ENCODE data around the gene CDH12. TPM values are rescaled to one million over a fixed set of nuclear protein-coding genes. Genes with fewer than 3 reads are reported as not detected.

Gene CDH12
- polyA plus RNA-seq, 4 donors = 6.5 to 9.8 (median 6.9) TPM

DNA sequence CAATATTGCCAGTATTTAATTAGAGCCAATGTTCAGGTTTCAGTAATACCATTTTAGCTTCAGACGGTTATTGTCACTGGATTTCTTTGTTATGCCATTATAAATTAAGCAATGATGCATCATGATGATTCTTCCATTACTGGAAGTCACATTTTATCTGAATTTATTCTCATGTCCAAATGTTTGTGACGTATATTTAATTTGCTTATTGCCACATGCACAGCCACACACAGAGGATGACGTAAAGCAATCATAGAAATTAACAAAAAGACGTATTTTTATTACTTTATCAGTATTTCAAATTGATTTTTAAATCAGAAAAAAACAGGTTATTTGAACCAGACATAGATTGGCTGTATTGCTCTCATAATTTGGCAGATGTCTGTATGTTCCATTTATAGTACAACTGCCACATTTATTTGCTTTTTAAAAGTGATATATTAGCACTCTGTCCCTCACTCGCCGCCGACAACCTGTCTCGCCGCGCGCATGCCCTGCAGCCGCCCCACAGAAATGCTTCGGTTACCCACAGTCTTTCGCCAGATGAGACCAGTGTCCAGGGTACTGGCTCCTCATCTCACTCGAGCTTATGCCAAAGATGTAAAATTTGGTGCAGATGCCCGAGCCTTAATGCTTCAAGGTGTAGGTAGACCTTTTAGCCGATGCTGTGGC is 970.9 kb downstream of the CDH12 start:
- DNase-seq (ENCODE audit: low read depth in 4 of 4, low spot score in 3 of 4) = no peak

GRCh38 chr5:21880164-21880563 is 973.0 kb downstream of the CDH12 start:
- no peak for DNase-seq (ENCODE audit: low read depth in 4 of 4, low spot score in 3 of 4)

- DNase-seq (ENCODE audit: low read depth in 4 of 4, low spot score in 3 of 4) = no peak
Measured at GRCh38 chr5:21862986-21863385, 990.2 kb downstream of the CDH12 start.

DNA sequence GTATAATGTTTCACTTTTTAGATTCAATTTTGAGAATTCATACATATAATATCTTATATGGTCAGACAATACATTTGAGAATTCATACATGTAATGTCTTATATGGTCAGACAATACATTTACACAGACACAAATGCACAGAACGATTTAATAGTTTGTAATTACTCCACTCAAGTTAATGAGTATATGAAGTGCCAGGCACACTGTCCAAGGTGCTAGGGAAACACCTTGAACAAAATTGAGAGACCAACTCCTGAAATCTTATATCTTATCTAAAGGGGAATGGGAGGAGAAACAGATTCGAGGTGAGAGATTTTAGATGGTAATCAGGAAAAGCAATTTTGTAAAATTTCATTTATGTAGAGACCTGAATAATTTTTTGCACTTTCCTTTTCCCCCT is 994.7 kb downstream of the CDH12 start:
- no peak for DNase-seq (ENCODE audit: low read depth in 4 of 4, low spot score in 3 of 4)

GRCh38 chr5:21856987-21857386 is 996.2 kb downstream of the CDH12 start:
- no peak for DNase-seq (ENCODE audit: low read depth in 4 of 4, low spot score in 3 of 4)

DNA sequence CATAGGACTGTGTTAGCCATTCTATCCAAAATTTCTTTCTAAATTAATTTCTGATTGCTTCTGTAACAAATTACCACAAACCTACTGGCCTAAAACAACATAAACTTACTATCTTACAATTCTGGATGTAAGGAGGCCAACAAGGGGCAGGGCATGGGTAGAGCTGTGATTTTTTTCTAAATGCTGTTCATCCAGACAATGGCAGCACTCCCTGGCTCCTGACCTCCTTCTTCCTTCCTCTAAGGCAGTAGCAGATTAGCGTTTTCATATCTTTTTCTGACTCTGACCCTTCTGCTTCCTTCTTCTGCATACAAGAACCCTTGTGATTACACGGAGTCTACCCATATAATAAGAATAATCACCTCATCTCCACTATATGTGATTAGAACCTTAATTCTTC is 1005.8 kb downstream of the CDH12 start:
- no peak for DNase-seq (ENCODE audit: low read depth in 4 of 4, low spot score in 3 of 4)

DNA sequence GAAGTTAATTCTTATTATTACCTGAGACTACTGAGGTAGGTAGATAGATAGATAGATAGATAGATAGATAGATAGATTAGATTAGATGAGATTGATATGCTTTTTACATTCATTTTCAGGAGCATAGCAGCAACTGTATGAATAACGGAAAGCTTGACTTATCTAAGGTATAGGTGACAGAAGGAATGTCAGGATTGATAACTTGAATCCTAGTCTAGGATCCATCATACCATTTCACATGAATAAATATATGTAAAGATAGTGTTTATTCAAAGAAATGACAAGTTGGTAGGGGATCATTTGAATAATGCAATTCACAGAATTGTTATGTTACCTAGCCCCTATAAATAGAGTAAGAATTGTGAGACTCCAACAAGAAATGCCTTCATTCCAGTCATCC is 1008.2 kb downstream of the CDH12 start:
- no peak for DNase-seq (ENCODE audit: low read depth in 4 of 4, low spot score in 3 of 4)

GRCh38 chr5:21834863-21835262 is 1018.3 kb downstream of the CDH12 start:
- DNase-seq (ENCODE audit: low read depth in 4 of 4, low spot score in 3 of 4) = no peak

DNA sequence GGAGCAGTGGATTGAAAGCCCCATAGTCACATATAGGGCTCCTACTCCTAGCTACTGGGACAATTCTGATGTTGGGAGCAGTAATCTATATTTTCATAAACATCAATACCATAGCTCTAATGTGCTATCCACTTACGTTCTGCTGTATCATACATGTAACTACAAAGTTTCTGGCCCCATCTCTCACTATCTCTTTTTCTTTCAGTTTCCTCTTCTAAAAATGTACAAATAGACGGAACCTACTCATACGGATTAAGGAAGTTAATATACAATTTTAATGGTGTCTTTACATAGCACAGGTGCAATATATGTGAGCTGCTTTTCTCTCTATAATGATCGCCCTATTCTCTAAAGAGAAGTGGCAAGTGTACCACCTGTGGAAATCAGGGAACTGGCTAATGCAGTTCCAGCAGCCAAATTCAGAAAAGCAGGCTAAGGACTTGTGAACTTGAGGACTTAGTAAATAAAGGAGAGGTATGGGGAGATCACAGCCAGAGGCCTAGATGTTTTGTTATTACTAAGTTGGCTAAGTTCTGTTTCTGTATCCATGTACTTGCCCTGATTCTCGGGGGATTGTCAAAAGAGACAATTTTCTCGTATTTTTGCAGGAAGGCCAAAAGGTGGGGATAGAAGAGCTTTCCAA is 1021.9 kb downstream of the CDH12 start:
- no peak for DNase-seq (ENCODE audit: low read depth in 4 of 4, low spot score in 3 of 4)

DNA sequence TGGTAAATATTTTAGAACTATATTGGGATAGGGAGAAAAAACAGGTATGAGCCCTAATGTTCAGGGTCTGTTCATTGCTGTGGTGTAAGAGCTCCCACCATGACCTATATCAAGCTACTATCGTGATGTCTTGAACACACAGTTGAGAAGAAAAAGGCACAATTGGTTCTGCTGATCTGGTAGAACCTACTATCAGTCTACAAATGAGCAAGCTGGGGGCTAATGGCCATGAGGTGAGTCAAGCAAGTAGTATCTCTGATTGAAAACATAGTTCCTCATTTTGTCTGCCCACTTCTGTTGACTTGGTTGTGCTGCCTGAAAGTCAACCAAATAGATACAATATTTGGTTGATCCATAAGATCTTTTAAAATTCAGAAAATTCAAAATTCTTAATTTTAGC is 1026.3 kb downstream of the CDH12 start:
- DNase-seq (ENCODE audit: low read depth in 4 of 4, low spot score in 3 of 4) = no peak

- no peak for DNase-seq (ENCODE audit: low read depth in 4 of 4, low spot score in 3 of 4)
Measured at GRCh38 chr5:21823588-21823987, 1029.6 kb downstream of the CDH12 start.

GRCh38 chr5:21823076-21823574 is 1030.0 kb downstream of the CDH12 start:
- no peak for DNase-seq (ENCODE audit: low read depth in 4 of 4, low spot score in 3 of 4)

- DNase-seq (ENCODE audit: low read depth in 4 of 4, low spot score in 3 of 4) = no peak
Measured at GRCh38 chr5:21820527-21820926, 1032.6 kb downstream of the CDH12 start.

DNA sequence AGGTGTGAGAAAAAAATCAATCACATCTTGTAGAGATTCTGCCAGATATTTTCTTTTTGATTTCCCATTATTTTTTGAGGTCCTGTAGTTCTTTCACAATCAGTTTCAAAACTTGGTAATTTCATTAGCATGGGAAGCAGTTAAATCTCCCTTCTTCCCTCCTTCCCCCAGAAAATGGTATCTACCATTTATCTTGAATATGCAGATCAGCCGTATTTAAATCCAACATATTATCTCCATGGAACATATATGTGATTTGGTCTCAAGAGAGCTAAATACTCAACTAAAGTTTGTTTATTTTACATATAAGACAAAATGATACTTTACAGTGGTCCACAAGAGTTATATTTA is 1034.8 kb downstream of the CDH12 start:
- DNase-seq (ENCODE audit: low read depth in 4 of 4, low spot score in 3 of 4) = no peak

DNA sequence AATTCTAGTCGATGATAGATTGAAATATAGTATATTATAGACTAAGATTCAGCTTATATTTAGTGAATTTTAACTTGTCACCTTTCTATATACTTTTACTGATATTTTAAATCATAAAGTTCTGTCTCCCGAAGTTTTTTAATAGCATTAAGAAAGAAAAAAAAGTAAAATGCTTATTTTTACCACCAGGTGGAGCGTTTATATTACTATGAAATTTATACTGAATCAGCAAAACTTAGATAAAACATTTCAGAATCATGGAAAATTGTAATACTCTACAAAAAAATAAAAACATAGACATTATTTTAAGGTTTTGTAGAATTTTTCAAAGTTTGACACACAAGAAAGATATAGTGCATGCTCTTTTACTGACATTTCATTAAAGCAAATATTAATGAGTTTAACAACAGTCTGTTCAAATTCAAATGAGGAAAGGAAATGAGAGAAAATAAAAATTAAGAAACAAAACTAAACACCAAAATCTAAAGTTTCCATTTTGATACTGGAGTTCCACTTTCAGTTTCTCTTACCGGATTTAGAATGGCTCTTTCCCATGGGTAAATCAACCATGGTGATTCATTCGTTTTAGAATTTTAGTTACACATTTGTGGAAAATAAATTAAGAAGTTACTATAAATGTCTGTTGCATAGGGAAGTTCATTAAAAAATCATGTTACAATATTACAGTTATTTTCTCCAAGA is 1035.3 kb downstream of the CDH12 start:
- no peak for DNase-seq (ENCODE audit: low read depth in 4 of 4, low spot score in 3 of 4)

GRCh38 chr5:21810737-21811316 is 1042.3 kb downstream of the CDH12 start:
- peak in 2 of 4 donors; percentile 7 for DNase-seq (ENCODE audit: low read depth in 4 of 4, low spot score in 3 of 4)

GRCh38 chr5:21809611-21810010 is 1043.5 kb downstream of the CDH12 start:
- DNase-seq (ENCODE audit: low read depth in 4 of 4, low spot score in 3 of 4) = no peak

GRCh38 chr5:21807953-21808352 is 1045.2 kb downstream of the CDH12 start:
- DNase-seq (ENCODE audit: low read depth in 4 of 4, low spot score in 3 of 4) = no peak

DNA sequence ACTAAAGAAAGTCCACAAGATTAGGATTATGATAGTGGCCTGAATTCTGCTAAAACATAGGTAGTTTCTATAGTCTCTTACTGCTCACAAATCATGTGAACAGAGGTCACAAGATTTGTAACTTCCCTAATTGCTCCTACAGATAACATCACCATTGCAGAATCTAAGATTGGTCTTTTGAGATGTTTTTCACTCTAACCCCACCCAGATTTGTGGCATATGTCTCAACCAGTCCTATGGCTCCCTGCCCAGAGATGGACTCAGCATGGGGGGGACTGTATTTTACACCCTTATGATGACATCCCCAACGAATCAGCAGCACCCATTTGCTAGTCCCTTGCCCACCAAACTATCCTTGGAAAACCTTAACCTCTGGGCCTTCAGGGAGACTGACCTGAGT is 1046.2 kb downstream of the CDH12 start:
- DNase-seq (ENCODE audit: low read depth in 4 of 4, low spot score in 3 of 4) = no peak

DNA sequence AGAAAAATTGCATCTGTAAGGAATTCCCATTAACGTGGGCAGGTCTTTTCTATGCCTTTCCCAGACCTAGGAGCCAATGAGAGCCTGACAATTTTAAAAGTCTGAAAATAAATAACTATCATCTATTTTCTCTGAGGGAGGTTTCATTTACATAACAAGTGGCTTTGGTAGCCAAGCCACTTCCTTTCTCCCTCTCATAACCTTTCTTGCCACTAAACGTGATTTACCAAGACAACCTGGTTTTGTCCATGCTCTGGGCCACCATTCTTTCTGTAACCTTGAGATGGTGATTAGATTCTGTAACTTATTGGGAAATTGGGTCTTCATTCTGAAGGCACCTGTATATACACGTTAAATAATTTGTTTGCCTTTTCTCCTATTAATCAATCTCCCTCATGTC is 1046.9 kb downstream of the CDH12 start:
- no peak for DNase-seq (ENCODE audit: low read depth in 4 of 4, low spot score in 3 of 4)

- DNase-seq (ENCODE audit: low read depth in 4 of 4, low spot score in 3 of 4) = peak; percentile 13 to 22 (median 16)
Measured at GRCh38 chr5:21802869-21803490, 1050.2 kb downstream of the CDH12 start.
